ENCODE measurements around the gene CGREF1. TPM values are rescaled to one million over a fixed set of nuclear protein-coding genes. Genes with fewer than 3 reads are reported as not detected.

The CGREF1 gene
- total RNA-seq, 1 experiment from 2014 or later, result 3.7 TPM

DNA sequence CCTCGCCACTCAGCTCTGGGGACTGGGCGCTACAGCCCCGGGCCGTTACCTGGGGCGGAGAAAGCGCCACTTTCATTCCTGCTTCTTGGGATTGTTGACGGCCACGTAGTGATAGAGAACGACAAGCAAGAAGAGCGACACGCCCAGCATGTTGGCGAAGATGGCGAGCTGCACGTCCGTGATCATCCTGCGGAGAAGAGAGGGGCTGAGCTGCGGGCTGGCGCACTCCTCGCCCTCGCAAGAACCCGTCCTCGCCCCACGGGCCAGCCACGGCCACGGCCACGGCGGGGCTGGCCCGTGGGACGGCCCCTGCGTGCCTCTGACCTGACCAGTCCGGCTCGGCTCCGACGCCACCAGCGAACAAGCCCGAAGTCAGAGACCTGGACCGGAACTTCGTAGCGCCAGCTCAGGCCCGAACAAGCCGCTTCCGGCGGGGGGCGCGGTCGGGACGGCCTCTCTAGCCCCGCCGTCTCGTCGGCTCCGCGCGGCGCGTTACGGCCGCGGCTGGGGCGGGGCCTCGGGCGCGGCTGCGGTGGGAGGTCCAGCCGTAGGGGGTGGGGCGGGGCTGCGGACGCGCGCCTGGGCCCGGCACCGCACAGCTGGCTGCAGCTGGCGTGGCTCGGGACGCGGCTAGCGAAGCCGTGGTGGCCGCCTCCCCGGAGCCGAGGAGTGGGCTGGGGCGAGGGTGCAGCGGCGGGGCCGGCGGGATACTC lies 47.5 kb downstream of the CGREF1 start, which contains the start of gene OST4:
Gene OST4 (minus strand): TSS at position 378 of the 713 bp plus-strand sequence.
- Mint-ChIP-seq H3K9me3 (ENCODE audit: low read depth, unreplicated experiment) (no peaks in the 10 kb centered on the region), H3K27me3 (ENCODE audit: unreplicated experiment) (peaks cover 33% of the 10 kb centered on the region), H3K36me3 (ENCODE audit: insufficient read depth, unreplicated experiment) (peaks cover 48% of the 10 kb centered on the region), H3K4me3 (ENCODE audit: low read depth, unreplicated experiment) (peak within 1 kb of the TSS; percentile 85), H3K27ac (ENCODE audit: unreplicated experiment) (peak within 1 kb of the TSS; percentile 58), H3K4me1 (ENCODE audit: low read depth, unreplicated experiment) (peaks cover 20% of the 10 kb centered on the region)
- DNase-seq, result peak; percentile 95
- intact Hi-C loops (cut with micrococcal nuclease; ENCODE audit: unreplicated experiment), result no loop called here
- CTCF ChIA-PET, result interaction anchor here (0.6 to 1.5 kb wide), 5 partner anchors 10 to 225 kb away, joined by 3 to 7 read pairs (median 5); partner anchors contain the start of gene AGBL5
- TF ChIP-seq, protein P1, sequence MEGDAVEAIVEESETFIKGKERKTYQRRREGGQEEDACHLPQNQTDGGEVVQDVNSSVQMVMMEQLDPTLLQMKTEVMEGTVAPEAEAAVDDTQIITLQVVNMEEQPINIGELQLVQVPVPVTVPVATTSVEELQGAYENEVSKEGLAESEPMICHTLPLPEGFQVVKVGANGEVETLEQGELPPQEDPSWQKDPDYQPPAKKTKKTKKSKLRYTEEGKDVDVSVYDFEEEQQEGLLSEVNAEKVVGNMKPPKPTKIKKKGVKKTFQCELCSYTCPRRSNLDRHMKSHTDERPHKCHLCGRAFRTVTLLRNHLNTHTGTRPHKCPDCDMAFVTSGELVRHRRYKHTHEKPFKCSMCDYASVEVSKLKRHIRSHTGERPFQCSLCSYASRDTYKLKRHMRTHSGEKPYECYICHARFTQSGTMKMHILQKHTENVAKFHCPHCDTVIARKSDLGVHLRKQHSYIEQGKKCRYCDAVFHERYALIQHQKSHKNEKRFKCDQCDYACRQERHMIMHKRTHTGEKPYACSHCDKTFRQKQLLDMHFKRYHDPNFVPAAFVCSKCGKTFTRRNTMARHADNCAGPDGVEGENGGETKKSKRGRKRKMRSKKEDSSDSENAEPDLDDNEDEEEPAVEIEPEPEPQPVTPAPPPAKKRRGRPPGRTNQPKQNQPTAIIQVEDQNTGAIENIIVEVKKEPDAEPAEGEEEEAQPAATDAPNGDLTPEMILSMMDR (IDR thresholded peaks at IDR 0.05; ENCODE audit: unreplicated experiment), result no peak
- no TSS peak for BruUV-seq (replicated peaks)

DNA sequence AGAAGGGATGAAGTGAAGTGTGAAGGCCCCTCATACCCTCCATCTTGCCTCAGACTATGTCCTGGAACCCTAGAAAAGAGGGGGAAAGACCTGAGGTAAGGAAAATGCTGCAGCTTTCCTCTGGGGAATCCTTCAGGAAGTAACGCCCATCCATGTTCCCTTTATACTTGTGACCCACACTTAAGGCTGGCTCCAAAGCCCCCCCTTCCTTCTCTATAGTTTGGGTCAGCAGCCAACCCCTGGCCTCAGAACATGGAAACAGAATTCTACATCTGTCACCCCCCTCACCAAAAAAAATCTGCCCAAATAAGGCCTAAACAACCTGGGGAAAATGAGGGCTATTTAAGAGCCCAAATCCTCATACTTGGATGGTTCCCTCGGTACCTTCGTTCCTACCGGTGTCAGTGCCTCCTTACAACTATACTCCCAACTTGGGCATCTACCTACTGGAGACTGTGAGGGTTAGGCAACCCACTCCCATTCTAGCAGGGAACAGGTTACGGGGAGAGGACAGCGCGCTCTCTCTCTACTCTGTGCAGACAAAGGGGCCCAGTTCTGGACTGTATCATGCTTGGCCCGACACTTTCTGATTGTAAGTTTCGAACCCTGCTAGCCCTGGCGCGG lies 48.2 kb downstream of the CGREF1 start:
- peaks cover 26% of the 10 kb centered on the region for H3K27me3 Mint-ChIP-seq (ENCODE audit: unreplicated experiment)
- peak overlapping the region; percentile 85 for H3K4me3 Mint-ChIP-seq (ENCODE audit: low read depth, unreplicated experiment)
- CTCF ChIA-PET, result interaction anchor here (0.8 to 1.5 kb wide), 4 partner anchors 11 to 225 kb away, joined by 3 to 7 read pairs (median 4); partner anchors contain the start of gene AGBL5
- TF ChIP-seq, protein P1 (IDR thresholded peaks at IDR 0.05; ENCODE audit: unreplicated experiment), result no peak
- no peak for DNase-seq
- no peaks in the 10 kb centered on the region for H3K9me3 Mint-ChIP-seq (ENCODE audit: low read depth, unreplicated experiment)
- peaks cover 54% of the 10 kb centered on the region for H3K36me3 Mint-ChIP-seq (ENCODE audit: insufficient read depth, unreplicated experiment)
- H3K4me1 Mint-ChIP-seq (ENCODE audit: low read depth, unreplicated experiment), result peaks cover 20% of the 10 kb centered on the region
- TSS peak; percentile 72 for BruUV-seq (replicated peaks)
- intact Hi-C loops (cut with micrococcal nuclease; ENCODE audit: unreplicated experiment), result no loop called here
- H3K27ac Mint-ChIP-seq (ENCODE audit: unreplicated experiment), result peak overlapping the region; percentile 58

DNA sequence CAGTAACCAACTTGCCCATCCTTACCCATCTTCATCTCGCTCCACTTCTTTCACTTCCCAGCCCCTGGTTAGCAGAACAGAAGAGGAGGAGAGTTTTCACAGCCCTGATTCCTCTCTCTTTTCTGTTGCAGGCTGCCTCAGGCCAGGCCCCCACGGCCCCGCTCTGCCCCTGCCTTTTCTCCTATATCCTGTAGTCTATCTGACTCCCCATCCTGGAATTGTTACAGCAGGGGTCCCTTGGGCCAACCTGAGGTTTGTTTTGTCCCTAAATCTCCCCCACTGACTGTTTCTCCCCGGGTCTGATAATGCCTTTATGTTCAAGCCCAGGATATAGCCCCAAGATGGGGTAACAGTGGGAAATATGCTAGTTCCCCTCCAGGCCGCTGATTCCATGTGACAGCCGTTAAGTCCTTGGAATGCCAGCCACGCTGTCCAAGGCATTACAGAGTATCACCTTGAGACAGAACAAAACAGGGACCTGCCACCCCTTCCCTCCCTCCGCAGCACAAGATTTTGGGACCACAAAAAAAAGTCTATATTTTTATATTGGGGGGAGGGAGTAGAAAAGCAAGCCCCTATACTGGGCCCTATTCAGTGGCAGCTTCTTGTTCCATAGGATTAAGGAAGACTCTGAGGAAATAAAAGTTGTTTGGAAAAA lies 48.8 kb downstream of the CGREF1 start:
- no peak for DNase-seq
- Mint-ChIP-seq H3K4me3 (ENCODE audit: low read depth, unreplicated experiment) (peak overlapping the region; percentile 85), H3K27me3 (ENCODE audit: unreplicated experiment) (peaks cover 19% of the 10 kb centered on the region), H3K4me1 (ENCODE audit: low read depth, unreplicated experiment) (peaks cover 20% of the 10 kb centered on the region), H3K36me3 (ENCODE audit: insufficient read depth, unreplicated experiment) (peaks cover 60% of the 10 kb centered on the region), H3K9me3 (ENCODE audit: low read depth, unreplicated experiment) (no peaks in the 10 kb centered on the region), H3K27ac (ENCODE audit: unreplicated experiment) (peak overlapping the region; percentile 58)
- intact Hi-C loops (cut with micrococcal nuclease; ENCODE audit: unreplicated experiment), result no loop called here
- CTCF ChIA-PET, result no interaction called here
- no TSS peak for BruUV-seq (replicated peaks)
- TF ChIP-seq, protein P1 (IDR thresholded peaks at IDR 0.05; ENCODE audit: unreplicated experiment), result no peak

DNA sequence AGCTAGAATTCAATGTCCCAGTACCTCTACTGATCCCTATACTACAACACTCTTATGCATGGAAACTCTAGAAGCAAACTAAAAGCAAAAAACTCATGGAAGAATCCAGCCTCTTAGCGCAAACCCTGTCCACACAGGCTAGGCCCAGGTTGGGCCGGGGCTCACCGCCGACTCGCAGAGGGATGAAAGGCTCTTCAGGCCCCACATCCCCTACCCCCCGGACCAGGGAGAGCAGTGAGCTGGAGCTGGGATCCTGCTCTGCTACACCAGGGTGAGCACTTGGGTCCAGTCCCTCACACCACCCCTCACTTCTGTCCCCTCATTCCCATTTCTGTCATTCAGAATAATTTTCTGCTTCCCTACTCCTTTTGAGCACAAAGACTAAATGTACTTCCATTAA lies 49.5 kb downstream of the CGREF1 start:
- H3K4me1 Mint-ChIP-seq (ENCODE audit: low read depth, unreplicated experiment), result peaks cover 20% of the 10 kb centered on the region
- TF ChIP-seq, protein P1 (IDR thresholded peaks at IDR 0.05; ENCODE audit: unreplicated experiment), result no peak
- no peaks in the 10 kb centered on the region for H3K9me3 Mint-ChIP-seq (ENCODE audit: low read depth, unreplicated experiment)
- BruUV-seq (replicated peaks), result no TSS peak
- H3K4me3 Mint-ChIP-seq (ENCODE audit: low read depth, unreplicated experiment), result no peak overlapping the region
- H3K36me3 Mint-ChIP-seq (ENCODE audit: insufficient read depth, unreplicated experiment), result peaks cover 62% of the 10 kb centered on the region
- DNase-seq, result no peak
- intact Hi-C loops (cut with micrococcal nuclease; ENCODE audit: unreplicated experiment), result no loop called here
- H3K27me3 Mint-ChIP-seq (ENCODE audit: unreplicated experiment), result peaks cover 13% of the 10 kb centered on the region
- CTCF ChIA-PET, result no interaction called here
- H3K27ac Mint-ChIP-seq (ENCODE audit: unreplicated experiment), result no peak overlapping the region

Data from Calu3 (cell line).